Fibroblast of lung (primary cell): ENCODE measurements around the gene AGK.

Experiments used
- CTCF ChIP-seq, 2 donors: IDR thresholded peaks in 1 of 2; conservative IDR thresholded peaks in 1 of 2; 1 replicate in 1 of 2; 2 replicates in 1 of 2; pipeline ENCODE4 v1.5.1; 2011 to 2012; ENCODE audit warnings: low read length in 2 of 2, control low read depth in 1 of 2, inconsistent platforms in 1 of 2, low read depth in 1 of 2, mild to moderate bottlenecking in 1 of 2
- EZH2 ChIP-seq: IDR thresholded peaks from 2 replicates; pipeline ENCODE4 v1.5.1; 2012; ENCODE audit warnings: low read length, control low read depth, mild to moderate bottlenecking; ENCODE audit errors: missing control alignments

- no peak for TF ChIP-seq CTCF (conservative IDR thresholded peaks at IDR 0.05 in 1 of 2, IDR thresholded peaks at IDR 0.05 in 1 of 2; ENCODE audit: low read depth in 1 of 2, low read length in 2 of 2)
- TF ChIP-seq EZH2 = no peak
Measured at GRCh38 chr7:141649137-141649864, 98.1 kb downstream of the AGK start.
